ES-I3 (cell line): ENCODE measurements around the gene CRYZL1.

Experiments
- H3K36me3 ChIP-seq: 2 replicates; pipeline ENCODE4 v1.6.1; 2013; ENCODE audit warnings: mild to moderate bottlenecking, low read length, control low read depth, moderate library complexity; ENCODE audit not compliant: insufficient read depth
- H3K4me1 ChIP-seq: 2 replicates; pipeline ENCODE4 v1.6.1; 2013; ENCODE audit warnings: mild to moderate bottlenecking, control low read depth, low read length; ENCODE audit not compliant: insufficient read depth
- H3K9ac ChIP-seq: 2 replicates; pipeline ENCODE4 v1.6.1; 2013; ENCODE audit warnings: low read depth, mild to moderate bottlenecking, low read length, moderate library complexity
- H3K9me3 ChIP-seq: 2 replicates; pipeline ENCODE4 v1.6.1; 2013; ENCODE audit warnings: mild to moderate bottlenecking, low read length, moderate library complexity; ENCODE audit not compliant: control insufficient read depth, insufficient read depth

CRYZL1 gene

DNA sequence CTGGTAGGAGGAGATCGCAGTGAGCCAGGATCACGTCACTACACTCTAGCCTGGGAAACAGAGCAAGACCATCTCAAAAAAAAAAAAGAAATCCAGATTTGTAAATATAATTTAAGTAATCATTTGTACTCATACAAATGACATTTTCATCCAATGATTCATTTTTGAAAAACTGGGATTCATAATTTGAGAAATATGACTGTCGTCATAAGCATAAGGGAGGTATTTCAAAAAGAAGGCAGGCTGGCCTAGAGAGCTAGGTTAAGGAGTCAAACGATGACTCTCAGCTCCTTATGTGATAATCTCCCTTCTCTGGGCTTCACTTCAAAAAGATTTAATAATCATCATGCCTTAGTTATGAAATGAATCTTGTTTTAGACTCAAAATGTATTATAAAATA lies 101.9 kb downstream of the CRYZL1 start:
- Histone ChIP-seq H3K36me3 (peaks cover 36% of the 10 kb centered on the region), H3K4me1 (no peaks in the 10 kb centered on the region), H3K9me3 (no peaks in the 10 kb centered on the region), H3K9ac (no peak overlapping the region)
